GM12878 (cell line): ENCODE measurements around the gene MDN1. TPM values are rescaled to one million over a fixed set of nuclear protein-coding genes. Genes with fewer than 3 reads are reported as not detected.

Source experiments
- ATAC-seq: fragments of 200-7000 bp; cut with Tn5 transposase; 3 replicates; pipeline ENCODE4 v1.9.1; 2020; ENCODE audit warnings: mild to moderate bottlenecking, moderate library complexity
- BruUV-seq: library from RNA; stranded (reverse); fragments of 400-500 nt; replicated peaks from 2 replicates; lab custom pipeline; 2021; lab: Mats Ljungman, UMichigan
- CTCF ChIA-PET: fragments of 300-600 bp; sonication (Branson Sonifier 250); formaldehyde crosslinking; extraction: SDS; loops from one replicate; lab custom pipeline; 2021; ENCODE audit warnings: inconsistent platforms; lab: Yijun Ruan, JAX
- POLR2A ChIA-PET: fragments of 350-600 bp; formaldehyde crosslinking; extraction: SDS; loops from one replicate; lab custom pipeline; 2021; ENCODE audit warnings: inconsistent platforms; lab: Charles Lee
- RAD21 ChIA-PET: fragments of 300-600 bp; sonication (Branson Sonifier 250); formaldehyde crosslinking; loops from one replicate; lab custom pipeline; 2023; ENCODE audit warnings: antibody characterized with exemption; ENCODE audit not compliant: unreplicated experiment; lab: Charles Lee
- SMC1A ChIA-PET: fragments of 300-600 bp; sonication (Branson Sonifier 250); formaldehyde crosslinking; loops from one replicate; lab custom pipeline; 2023; ENCODE audit not compliant: unreplicated experiment, uncharacterized antibody; lab: Charles Lee
- DNase-seq: peaks from one replicate; pipeline ENCODE4 v3.0.0-alpha.2; 2011; ENCODE audit warnings: low read depth, low spot score
- FAIRE-seq: peaks from 3 replicates; lab custom pipeline; 2011; peaks lifted over from hg19 to GRCh38; lab: Jason Lieb, UNC
- H2AFZ ChIP-seq: 2 replicates; pipeline ENCODE4 v1.6.0; 2011; ENCODE audit warnings: low read depth, low read length, control low read depth; ENCODE audit not compliant: control insufficient read depth
- H3K27ac ChIP-seq: 2 replicates; pipeline ENCODE4 v1.5.1; 2011; ENCODE audit warnings: control low read depth; ENCODE audit not compliant: control insufficient read depth, insufficient read depth
- H3K27me3 ChIP-seq, 2 experiments: replicated peaks in 1 of 2; 2 replicates each; pipeline versions ENCODE4 v1.6.0 to v1.6.1; 2011; ENCODE audit warnings: low read length in 1 of 2; ENCODE audit not compliant: control insufficient read depth in 2 of 2, insufficient read depth in 2 of 2
- H3K36me3 ChIP-seq, 2 experiments: 2 replicates each; pipeline ENCODE4 v1.5.1; 2011; ENCODE audit warnings: low read length in 1 of 2; ENCODE audit not compliant: control insufficient read depth in 2 of 2, insufficient read depth in 2 of 2
- H3K4me1 ChIP-seq: 2 replicates; pipeline ENCODE4 v1.6.1; 2011; ENCODE audit warnings: mild to moderate bottlenecking, low read length, moderate library complexity, mixed read lengths; ENCODE audit not compliant: control insufficient read depth, insufficient read depth
- H3K4me2 ChIP-seq: 2 replicates; pipeline ENCODE4 v1.6.0; 2011; ENCODE audit warnings: control low read depth; ENCODE audit not compliant: control insufficient read depth, insufficient read depth
- H3K4me3 ChIP-seq: fragments of 200-600 bp; sonication (generic); 2 replicates; pipeline ENCODE4 v1.5.1; 2016
- H3K79me2 ChIP-seq: 2 replicates; pipeline ENCODE4 v1.6.0; 2011; ENCODE audit warnings: low read length; ENCODE audit not compliant: control insufficient read depth, insufficient read depth
- H3K9ac ChIP-seq: 2 replicates; pipeline ENCODE4 v1.8.0; 2011; ENCODE audit warnings: low read length, control low read depth, mixed read lengths; ENCODE audit not compliant: control insufficient read depth, insufficient read depth
- H3K9me3 ChIP-seq: replicated peaks from 3 replicates; pipeline ENCODE4 v1.5.1; 2011; ENCODE audit warnings: mild to moderate bottlenecking, low read length; ENCODE audit not compliant: control insufficient read depth, insufficient read depth
- H4K20me1 ChIP-seq: 2 replicates; pipeline ENCODE4 v1.6.0; 2011; ENCODE audit not compliant: control insufficient read depth, insufficient read depth
- CHD1 ChIP-seq: IDR thresholded peaks from 2 replicates; pipeline ENCODE4 v1.6.1; 2012; ENCODE audit warnings: low read depth, low read length, improper control_type of control experiment
- CHD2 ChIP-seq: IDR thresholded peaks from 2 replicates; pipeline ENCODE4 v1.6.1; 2011; ENCODE audit warnings: low read depth, low read length, improper control_type of control experiment, borderline replicate concordance
- CTCF ChIP-seq, 3 experiments: IDR thresholded peaks in 2 of 3; conservative IDR thresholded peaks in 1 of 3; 2 replicates each; pipeline ENCODE4 v1.5.1; 2011; ENCODE audit warnings: low read depth in 3 of 3, low read length in 3 of 3, mild to moderate bottlenecking in 3 of 3, control low read depth in 2 of 3, moderate library complexity in 2 of 3, inconsistent platforms in 1 of 3, mixed read lengths in 1 of 3; ENCODE audit not compliant: control insufficient read depth in 2 of 3, insufficient read depth in 1 of 3; ENCODE audit errors: extremely low read depth in 1 of 3
- DPF2 ChIP-seq: fragments of 450-650 bp; IDR thresholded peaks from 2 replicates; pipeline ENCODE4 v1.6.1; 2017; ENCODE audit warnings: mild to moderate bottlenecking
- EED ChIP-seq: sonication (generic); IDR thresholded peaks from 2 replicates; pipeline ENCODE4 v1.6.1; 2016; ENCODE audit warnings: antibody characterized with exemption, low read depth
- EGR1 ChIP-seq, 2 experiments: IDR thresholded peaks; 1 replicate in 1 of 2; 2 replicates in 1 of 2; pipeline ENCODE4 v1.6.1; 2011 to 2012; ENCODE audit warnings: low read depth in 2 of 2, low read length in 2 of 2, borderline replicate concordance in 1 of 2, mild to moderate bottlenecking in 1 of 2, moderate library complexity in 1 of 2
- FOXK2 ChIP-seq: fragments of 450-650 bp; IDR thresholded peaks from 2 replicates; pipeline ENCODE4 v1.6.1; 2017; ENCODE audit warnings: mild to moderate bottlenecking, moderate library complexity
- MTA2 ChIP-seq: fragments of 450-650 bp; IDR thresholded peaks from 2 replicates; pipeline ENCODE4 v1.6.1; 2016; ENCODE audit warnings: low read depth, mild to moderate bottlenecking, moderate library complexity
- PML ChIP-seq: IDR thresholded peaks from 2 replicates; pipeline ENCODE4 v1.6.1; 2012; ENCODE audit warnings: low read length, inconsistent platforms
- RAD21 ChIP-seq: IDR thresholded peaks from 2 replicates; pipeline ENCODE4 v1.6.1; 2011; ENCODE audit warnings: mild to moderate bottlenecking, low read depth, low read length, moderate library complexity; ENCODE audit not compliant: insufficient read depth
- RB1 ChIP-seq: fragments of 450-650 bp; formaldehyde crosslinking; IDR thresholded peaks from 2 replicates; pipeline ENCODE4 v1.6.1; 2017; ENCODE audit warnings: mild to moderate bottlenecking, borderline replicate concordance
- SMARCA5 ChIP-seq: fragments of 450-650 bp; IDR thresholded peaks from 2 replicates; pipeline ENCODE4 v1.6.1; 2017; ENCODE audit warnings: mild to moderate bottlenecking
- SREBF2 ChIP-seq: IDR thresholded peaks from 2 replicates; pipeline ENCODE4 v1.6.1; 2012; ENCODE audit warnings: mild to moderate bottlenecking, low read length
- SUPT20H ChIP-seq: IDR thresholded peaks from 2 replicates; pipeline ENCODE4 v1.6.1; 2011; ENCODE audit warnings: low read depth, mild to moderate bottlenecking, low read length, moderate library complexity, borderline replicate concordance; ENCODE audit not compliant: control insufficient read depth
- ZNF687 ChIP-seq: fragments of 450-650 bp; IDR thresholded peaks from 2 replicates; pipeline ENCODE4 v1.6.1; 2017; ENCODE audit warnings: mild to moderate bottlenecking, moderate library complexity
- WGBS: methylation state at CpG from one replicate; pipeline ENCODE4 v1.1.6; 2016; ENCODE audit warnings: low lambda C conversion rate; ENCODE audit not compliant: insufficient replicate concordance, insufficient coverage; ENCODE audit errors: missing lambda C conversion rate; 5-methylcytosine and 5-hydroxymethylcytosine counted together
- in situ Hi-C: fragments of 300-500 bp; cut with MboI; formaldehyde crosslinking; loops from 9 replicates; pipeline ENCODE4 v1.14.3; 2018; ENCODE audit warnings: mixed read lengths
- intact Hi-C: fragments of 100-400 bp; cut with micrococcal nuclease; formaldehyde crosslinking; loops from one replicate; pipeline ENCODE4 v1.14.2; 2022; ENCODE audit not compliant: unreplicated experiment
- polyA plus RNA-seq, 11 experiments: library from polyadenylated mRNA; depleted of rRNA in 4 of 11; unstranded in 6 of 11; stranded (reverse) in 5 of 11; fragments of >200 nt; fragmentation: Nextera tagmentation in 4 of 11; fragmentation: Illumina TruSeq in 1 of 11; extraction: Ambion mirVana in 4 of 11; extraction: Trizol in 1 of 11; gene quantifications; 1 replicate in 1 of 11; 2 replicates in 10 of 11; pipeline versions ENCODE4 v1.2.1 to v1.2.3, GENCODE V29; 2011 to 2016; ENCODE audit warnings: inconsistent platforms in 2 of 11, missing spikeins in 2 of 11, low read depth in 1 of 11
- total RNA-seq, 4 experiments: library from RNA; depleted of rRNA in 3 of 4; stranded (reverse); fragments of >200 nt in 3 of 4; fragmentation: Illumina TruSeq in 1 of 4; extraction: Trizol in 1 of 4; gene quantifications; 2 replicates each; pipeline versions ENCODE4 v1.2.1 to v1.2.3, GENCODE V29; 2013 to 2021

MDN1 gene
- total and polyA plus RNA-seq, 10 of the 15 experiments (the other 5 are each of a cell fraction or from before 2014, with no cell fraction given), result 14.3 to 50.1 (median 22.1) TPM

GRCh38 chr6:89702349-89702748 lies 117.2 kb downstream of the MDN1 start:
- ChIA-PET RAD21 (no interaction called here), CTCF (interaction anchor here (1.0 kb wide), 1 partner anchor 336 kb away, joined by 4 read pairs; no protein-coding TSS in a partner anchor), SMC1A (no interaction called here), POLR2A (no interaction called here)
- H3K79me2 ChIP-seq, result no peaks in the 10 kb centered on the region
- no peak overlapping the region for H3K4me3 ChIP-seq
- no TSS peak for BruUV-seq
- in situ Hi-C loops, result no loop called here
- H3K4me1 ChIP-seq, result no peaks in the 10 kb centered on the region
- H3K9me3 ChIP-seq, result no peaks in the 10 kb centered on the region
- ATAC-seq (no peak), DNase-seq (no peak), FAIRE-seq (no peak)
- H3K9ac ChIP-seq, result no peak overlapping the region
- WGBS, result 100% methylated on average over 3 of the region's 3 CpGs
- no peak overlapping the region for H2AFZ ChIP-seq
- H3K4me2 ChIP-seq, result no peak overlapping the region
- intact Hi-C loops, result no loop called here
- TF ChIP-seq EGR1 (IDR thresholded peaks at IDR 0.05; ENCODE audit: borderline replicate concordance in 1 of 2, low read depth in 2 of 2, low read length in 2 of 2) (no peak), FOXK2 (no peak), SUPT20H (no peak), DPF2 (no peak), PML (no peak), SREBF2 (no peak), SMARCA5 (no peak), MTA2 (no peak), EED (no peak), CHD1 (no peak), CHD2 (no peak), ZNF687 (no peak), RB1 (no peak), CTCF (IDR thresholded peaks at IDR 0.05 in 2 of 3, conservative IDR thresholded peaks at IDR 0.05 in 1 of 3; ENCODE audit: control insufficient read depth in 2 of 3, extremely low read depth in 1 of 3, insufficient read depth in 1 of 3, low read depth in 3 of 3, low read length in 3 of 3) (no peak), RAD21 (no peak)
- no peaks in the 10 kb centered on the region for H4K20me1 ChIP-seq
- H3K27me3 ChIP-seq, result no peaks in the 10 kb centered on the region
- no peak overlapping the region for H3K27ac ChIP-seq
- peaks cover 0 to 26% of the 10 kb centered on the region in 2 experiments; a peak in 2 of 4 replicates for H3K36me3 ChIP-seq
